ENCODE measurements around the gene NPAS2.

NPAS2 gene

DNA sequence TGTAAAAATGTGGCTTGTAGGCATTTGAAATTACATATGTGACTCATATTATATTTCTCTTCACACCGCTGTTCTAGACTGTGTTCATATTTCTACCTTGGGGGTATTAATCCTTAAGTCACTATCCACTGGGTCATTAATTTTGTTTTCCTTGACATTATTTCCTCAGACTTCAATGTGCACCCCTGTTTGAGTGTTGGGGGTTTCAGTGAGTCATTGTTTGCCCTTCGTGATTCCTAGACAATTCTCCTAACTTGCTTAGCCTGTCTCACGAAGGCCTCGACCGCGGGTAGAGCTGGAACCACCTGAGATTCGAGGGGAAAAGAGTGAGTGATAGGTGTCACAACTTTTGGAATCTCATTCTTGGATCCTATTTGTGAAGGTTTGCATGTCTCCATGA, 35.1 kb downstream of the NPAS2 start:
- no peak for DNase-seq (ENCODE audit: low spot score)

DNA sequence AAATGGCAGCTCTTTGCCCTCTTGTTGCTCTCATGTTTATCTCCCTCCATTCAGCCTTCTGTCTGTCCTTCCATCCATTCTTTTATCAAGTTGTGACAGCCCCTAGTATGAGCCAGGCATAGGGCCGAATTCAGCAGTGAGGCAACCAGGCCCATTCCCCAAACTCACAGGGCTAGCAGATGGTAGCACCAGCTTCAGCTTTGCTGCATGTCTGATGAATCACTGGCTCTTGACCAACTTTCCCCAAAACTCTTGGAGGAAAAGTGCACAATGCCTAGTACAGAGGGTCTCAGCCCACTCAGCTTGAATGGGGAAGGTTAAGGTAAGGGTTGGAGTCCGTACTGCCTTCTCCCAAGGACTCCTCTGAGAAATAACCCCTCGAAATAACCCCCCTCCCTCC, 35.7 kb downstream of the NPAS2 start:
- DNase-seq (ENCODE audit: low spot score), result no peak

DNA sequence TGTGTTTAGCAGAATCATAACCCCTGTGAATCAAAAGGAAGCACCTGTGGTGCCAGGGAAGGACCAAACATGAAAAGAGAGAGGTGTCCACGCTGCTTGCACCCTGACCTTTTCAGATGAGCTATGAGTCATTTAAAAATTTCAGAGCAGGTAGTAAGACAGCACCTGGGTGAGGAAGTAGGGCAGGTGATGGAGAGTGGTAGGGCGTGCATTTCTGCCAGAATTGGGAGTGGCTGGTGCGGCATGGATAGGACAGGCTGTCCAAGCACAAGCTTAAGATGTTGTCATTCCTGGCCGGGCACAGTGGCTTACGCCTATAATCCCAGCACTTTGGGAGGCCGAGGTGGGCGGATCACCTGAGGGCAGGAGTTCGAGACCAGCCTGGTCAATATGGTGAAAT, 36.8 kb downstream of the NPAS2 start:
- no peak for DNase-seq (ENCODE audit: low spot score)

DNA sequence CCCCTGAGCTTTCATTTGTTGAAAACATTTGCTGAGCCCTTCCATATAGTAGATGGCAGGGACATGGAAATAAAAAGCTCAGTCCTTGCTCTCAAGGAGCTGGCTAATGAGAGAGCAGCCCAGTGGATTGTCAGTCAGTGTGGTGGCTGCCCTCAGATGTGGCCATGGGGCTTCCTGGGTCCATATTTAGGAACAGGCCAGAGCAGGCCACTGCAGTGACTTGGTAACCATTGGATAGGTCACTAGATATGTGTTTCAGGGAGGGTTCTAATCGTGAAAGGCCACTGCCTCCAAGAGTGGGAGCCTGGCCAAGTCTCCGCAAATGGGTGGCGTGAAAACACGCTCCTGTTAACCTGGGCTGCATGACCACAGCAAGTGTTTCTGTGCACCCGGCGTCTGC, 37.4 kb downstream of the NPAS2 start:
- DNase-seq (ENCODE audit: low spot score), result no peak

DNA sequence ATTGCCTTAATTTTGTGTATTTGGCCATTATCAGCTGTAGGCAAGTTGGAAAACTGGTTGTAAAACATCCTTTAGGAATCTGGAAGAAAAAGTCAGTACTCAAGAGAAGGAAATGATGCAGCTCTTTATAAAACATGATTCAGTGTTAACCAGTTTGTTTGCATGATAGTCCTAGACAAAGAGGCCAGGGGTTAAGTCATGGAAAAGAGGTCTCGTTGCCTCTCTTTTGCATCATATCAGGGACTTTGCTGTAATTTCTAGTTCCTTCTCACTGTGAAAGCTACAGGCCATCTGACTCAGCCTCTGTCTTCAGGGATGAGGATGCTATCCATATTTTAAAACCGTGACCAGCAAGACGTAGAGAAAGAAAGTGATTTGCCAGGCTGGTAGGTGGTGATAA, 38.0 kb downstream of the NPAS2 start:
- DNase-seq (ENCODE audit: low spot score), result no peak

DNA sequence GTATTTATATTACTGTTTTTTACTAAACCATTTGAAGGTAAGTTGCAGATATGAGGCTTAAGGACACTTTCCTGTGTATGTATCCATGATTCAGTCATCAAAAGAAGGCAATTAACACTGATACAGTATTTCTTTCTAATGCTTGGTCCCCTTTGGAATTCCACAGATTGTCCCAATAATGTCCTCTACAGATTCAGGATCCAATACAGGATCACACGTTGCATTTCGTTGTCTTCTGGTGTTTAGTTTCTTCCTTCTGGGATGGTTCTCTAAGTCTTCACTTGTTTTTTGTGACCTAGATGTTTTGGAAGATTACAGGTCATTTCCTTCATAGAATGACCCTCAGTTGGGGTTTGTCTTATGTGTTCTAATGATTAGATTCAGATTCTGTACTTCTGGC, 40.0 kb downstream of the NPAS2 start:
- no peak for DNase-seq (ENCODE audit: low spot score)

DNA sequence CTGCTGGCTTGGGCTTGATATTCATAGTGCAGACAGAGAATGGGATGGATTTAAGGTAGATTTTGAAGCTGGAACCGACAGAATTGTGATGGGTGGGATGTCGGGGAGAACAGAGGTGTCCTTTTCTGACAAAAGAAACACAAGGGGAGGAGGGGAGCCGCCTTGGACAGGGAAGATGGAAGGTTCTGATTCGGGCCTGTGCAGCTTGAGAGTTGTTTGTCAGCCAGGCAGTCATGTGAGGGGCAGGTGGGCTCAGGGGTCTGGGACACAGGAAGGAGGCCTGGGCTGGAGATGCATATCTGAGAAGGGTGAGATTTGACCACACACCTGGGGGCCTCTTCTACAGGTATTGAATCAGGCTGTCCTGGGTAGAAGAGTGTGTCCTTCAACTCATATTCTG, 41.4 kb downstream of the NPAS2 start:
- DNase-seq (ENCODE audit: low spot score), result no peak

DNA sequence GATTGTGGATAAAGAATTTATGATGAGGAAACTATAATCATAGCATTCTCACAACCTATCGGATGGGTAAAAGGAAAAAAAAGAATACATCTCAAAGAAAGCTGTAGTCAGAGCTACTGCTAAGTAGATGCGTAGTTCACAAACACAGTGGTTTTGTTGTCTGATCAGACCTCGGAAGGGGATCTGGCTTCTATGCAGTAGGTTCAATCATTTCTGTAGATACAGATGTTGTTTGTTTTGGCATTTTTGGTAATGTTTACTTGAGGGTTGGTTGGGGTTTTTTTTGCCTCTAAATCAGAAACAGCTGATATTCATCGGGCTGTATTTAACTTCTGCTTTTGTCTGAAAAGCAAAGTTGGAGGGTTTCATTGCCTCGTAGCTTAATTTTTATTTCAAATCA, 42.1 kb downstream of the NPAS2 start:
- no peak for DNase-seq (ENCODE audit: low spot score)

DNA sequence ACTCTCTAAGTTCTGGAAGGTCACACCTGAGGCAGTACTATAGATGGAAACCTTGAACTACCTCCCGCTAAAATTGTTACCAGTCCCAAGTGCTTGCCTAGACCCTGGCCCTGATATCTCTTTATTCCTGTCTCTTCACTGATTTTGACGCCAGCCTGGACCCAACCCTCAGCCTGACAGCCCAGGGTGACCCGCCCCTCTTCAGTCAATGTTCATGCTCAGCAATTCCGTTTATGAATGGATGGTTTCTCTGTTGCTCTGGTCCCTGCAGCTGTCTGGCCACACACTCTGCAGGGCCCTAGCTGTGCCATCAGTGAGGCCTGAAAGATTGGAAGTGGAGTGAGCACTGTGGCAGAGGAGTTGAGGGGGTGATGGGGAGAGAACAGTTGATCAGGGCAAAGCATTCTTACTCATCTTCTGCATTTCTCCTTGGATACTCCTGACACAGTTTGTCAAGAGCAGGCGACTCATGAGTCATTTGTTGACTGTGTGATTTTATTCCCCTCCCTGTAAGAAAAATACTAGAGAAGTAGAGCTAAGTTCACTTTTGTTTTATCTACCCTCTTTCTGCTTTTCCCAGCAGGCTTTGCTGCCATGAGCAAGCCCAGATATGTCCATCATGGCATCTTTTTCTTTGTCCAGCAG, 46.0 kb downstream of the NPAS2 start:
- DNase-seq (ENCODE audit: low spot score), result no peak

DNA sequence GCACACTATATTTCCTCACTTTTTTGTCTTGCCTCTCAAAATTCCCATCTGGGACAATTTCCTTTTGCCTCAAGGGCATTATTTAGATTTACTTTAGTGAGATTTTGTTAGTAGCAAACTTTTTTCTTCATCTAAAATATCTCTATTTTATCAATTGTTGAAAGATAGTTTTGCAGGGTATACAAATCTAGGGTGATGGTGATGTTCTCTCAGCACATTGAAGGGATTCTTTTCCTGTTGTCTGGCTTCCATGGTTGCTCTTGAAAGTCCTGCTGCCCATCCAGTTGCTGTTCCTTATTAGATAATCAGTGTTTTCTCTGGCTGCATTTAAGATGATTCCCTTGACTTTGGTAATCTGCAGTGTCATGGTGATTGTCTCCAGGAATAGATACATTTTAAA, 48.1 kb downstream of the NPAS2 start:
- no peak for DNase-seq (ENCODE audit: low spot score)

DNA sequence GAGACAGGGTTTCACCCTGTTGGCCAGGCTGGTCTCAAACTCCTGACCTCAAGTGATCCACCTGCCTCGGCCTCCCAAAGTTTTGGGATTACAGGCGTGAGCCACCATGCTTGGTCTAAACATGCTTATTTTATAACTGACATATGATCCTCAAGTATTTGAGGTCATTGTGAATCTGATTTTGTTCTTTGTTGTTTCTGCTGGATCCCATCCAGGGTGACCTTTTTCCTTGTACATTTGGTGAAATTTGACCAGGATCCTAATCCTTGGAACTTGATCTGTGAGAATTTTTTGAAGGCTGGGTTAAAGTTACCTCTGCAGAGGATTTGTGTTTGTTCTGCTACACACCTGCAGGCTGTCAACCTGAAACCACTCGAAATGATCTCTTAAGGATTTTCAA, 49.2 kb downstream of the NPAS2 start:
- no peak for DNase-seq (ENCODE audit: low spot score)

DNA sequence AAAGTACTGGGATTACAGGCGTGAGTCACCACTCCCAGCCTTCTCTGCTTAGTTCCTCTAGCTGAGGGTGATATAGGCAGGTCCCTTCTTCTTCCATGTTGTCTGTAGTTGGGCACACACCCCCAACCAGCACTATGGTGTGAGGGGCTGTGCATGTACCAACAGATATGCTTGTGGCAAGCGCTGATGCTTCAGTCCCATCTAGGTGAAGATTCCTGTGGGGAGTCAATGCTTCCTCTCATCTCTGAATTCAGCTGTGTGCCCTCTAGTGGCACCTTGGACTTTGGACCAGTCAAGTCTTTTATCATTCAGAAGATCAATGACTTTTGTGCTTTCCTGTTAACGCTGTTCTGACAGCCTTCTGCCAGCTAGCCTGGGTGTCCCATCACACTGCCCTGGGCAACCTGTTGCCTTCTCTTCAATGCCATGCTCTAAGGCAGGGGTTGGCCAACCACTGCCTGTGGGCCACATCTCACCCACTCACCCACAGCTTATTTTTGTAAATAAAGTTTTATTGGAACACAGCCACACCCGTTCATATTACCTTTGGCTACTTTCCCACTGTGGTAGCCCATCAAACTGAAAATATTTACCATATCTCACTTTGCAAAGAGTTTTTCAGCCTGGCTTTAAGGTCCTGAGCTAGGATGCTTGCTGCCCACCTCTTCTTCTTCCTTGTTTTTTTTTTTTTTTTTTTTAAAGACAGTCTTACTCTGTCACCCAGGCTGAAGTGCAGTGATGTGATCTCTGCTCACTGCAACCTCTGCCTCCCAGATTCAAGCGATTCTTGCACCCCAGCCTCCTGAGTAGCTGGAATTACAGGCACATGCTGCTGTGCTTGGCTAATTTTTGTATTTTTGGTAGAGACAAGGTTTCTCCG, 51.0 kb downstream of the NPAS2 start:
- no peak for DNase-seq (ENCODE audit: low spot score)

DNA sequence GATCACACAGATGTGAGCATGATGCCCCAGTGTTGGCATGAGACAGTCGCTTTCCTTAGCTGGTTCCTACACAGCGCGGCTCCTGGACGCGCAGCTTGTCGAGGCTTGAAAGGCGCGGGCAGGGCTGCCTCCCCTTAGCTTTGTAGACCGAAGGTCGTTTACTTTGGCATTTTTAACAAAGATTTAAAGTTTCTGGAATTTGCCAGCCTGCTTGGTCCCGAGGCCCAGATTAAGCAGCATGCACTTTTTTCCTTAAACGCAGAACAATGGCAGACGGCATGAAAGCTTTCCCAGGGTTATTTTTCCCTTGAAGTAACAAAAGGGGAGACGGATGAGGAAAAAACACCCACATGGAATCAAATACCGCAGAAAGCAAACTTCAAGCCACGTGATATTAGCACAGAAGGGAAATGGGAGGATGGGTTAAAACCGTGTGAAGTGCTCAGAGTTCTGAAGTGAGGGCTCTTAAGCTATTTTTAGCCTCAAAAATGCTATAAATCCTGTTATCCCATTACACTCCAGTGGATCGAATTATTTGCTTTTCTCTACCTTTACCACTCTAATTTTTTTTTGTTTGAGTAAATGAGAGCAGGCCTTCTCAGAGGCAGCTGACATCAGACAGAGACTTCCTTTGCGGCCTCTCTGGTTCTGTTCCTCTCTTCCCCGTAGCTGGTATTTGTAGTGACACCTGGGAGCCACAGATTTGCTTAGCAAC, 55.7 kb downstream of the NPAS2 start:
- DNase-seq (ENCODE audit: low spot score), result no peak

DNA sequence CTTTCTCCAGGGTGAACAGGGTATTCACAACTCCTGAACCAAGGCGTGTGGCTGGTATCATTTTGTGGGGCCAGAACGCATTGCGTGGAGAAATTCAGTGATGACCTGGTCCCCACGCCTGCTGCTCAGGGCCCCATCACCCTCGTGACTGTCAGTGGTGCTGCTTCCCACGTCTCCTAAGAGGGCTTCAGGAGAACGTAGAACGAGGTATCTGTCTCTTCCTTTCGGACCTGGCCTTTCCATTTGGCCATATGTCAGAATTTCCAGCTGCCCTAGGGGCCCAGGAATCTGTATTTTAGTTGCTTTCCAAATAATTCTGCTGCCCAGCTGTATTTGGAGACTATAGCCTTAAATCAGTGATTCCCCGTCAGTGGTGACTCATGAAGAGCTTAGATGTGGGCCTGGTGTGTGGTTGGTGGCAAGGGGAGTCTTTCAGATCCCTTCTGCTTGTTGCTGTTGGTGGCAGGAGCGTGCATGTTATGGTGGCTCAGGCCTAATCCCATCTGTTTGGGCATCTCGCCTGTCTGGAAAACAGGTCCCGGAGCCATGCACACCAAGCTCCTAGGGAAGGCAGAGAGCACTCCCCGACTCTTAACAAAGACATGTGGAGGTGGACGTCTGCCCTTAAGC, 56.4 kb downstream of the NPAS2 start:
- no peak for DNase-seq (ENCODE audit: low spot score)

DNA sequence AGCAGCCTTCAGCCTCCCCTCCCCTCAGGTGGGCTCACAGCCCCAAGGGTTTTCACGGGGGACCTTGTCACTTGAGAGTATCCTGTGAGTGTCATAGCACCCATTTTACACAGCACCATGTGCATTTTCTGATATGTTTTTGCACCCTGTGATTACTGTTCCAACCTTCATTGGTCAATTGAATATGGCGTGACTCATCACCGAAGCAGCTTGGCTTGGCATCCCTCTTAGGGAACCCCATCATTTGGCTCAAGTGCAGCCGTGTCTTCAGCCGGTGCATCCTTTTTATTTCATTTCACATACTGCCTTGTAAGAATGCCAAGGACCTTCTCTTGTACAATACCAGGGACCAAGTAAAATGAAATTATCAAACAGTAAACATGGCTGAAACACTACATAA, 57.6 kb downstream of the NPAS2 start:
- no peak for DNase-seq (ENCODE audit: low spot score)

DNA sequence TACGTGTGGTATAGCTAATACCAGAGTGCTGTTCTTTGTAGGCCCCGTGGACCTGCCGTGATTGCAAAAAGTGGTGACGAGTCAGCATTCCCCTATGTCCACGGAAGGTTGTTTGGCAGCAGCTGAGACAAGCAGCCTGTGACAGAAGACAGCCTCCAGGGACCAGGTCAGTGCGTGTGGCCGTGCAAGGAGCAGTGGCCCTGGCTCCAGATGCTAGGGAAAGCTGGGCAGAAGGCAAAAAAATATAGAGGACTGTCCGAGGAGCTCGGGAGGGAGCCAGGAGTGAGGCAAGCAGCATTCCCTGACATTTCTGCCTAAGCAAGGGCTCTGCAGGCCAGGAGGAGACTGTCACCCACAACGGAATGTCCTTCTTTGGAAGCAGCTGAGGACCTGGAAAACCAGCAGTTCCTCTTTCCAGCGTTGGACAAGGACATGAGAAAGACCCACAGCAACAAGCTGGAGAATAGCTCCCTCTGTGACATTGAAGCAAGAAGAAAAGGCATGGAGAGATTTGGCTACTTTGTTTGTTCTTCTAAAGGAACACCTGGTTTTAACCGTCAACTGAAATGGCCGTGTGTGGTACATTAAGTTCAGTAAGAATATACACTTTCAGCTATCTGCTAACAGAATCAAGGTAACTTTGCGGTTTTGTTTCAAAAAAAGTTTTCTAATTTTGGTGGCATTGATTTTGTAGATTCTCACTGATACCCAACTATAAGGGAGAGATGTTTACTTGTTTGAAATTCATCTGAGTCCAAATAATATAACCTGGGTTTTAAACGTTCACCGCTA, 58.3 kb downstream of the NPAS2 start:
- no peak for DNase-seq (ENCODE audit: low spot score)

DNA sequence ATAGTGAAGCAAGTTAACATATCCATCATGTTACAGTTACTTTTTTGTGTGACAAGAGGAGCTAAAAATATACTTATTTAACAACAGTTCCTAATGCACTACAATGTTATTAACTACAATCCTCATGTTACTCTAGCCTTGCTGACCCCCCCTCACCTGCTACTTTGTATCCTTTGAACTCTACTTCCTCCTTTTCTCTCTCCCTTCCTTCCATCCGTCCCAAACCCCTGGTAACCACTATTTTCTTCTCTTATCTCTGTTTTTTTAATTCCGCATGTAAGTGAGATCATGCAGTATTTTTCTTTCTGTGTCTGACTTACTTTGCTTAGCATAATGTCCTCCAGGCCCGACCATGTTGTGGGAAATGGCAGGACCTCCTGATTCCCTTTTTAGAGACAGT, 59.4 kb downstream of the NPAS2 start:
- no peak for DNase-seq (ENCODE audit: low spot score)

DNA sequence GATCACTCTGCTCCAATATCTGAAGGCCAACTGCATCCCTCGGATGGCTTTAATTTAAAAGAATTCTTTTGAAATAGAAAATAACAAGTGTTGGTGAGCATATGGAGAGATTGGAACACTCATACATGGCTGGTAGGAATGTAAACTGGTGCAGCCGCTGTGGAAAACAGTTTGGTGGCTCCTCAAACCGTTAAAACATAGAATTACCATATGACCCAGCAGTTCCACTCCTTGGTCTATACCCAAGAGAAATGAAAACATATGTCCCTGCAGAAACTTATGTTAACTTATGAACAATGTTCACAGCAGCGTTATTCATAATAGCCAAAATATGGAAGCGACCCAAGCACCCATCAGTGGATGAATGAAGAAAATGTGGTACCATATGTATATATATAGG, 60.1 kb downstream of the NPAS2 start:
- DNase-seq (ENCODE audit: low spot score), result no peak

DNA sequence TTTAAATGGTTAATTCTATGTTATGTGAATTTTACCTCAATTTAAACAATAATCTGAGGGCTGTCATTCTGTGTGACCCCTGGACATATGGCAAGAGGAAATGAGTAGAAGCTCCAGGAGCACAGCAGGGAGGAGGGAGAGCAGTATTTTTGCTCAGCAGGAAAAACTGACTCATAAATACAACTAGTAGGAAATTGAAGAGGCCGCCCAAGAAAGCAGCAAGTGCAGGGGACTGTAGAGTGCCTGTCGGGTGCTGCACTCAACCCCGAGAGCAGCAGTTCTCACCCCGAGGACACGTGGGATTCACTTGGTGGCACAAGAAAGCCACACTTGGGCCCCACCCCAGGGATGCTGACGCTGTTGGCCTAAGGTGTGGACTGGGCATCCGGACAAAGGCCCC, 60.8 kb downstream of the NPAS2 start:
- DNase-seq (ENCODE audit: low spot score), result no peak

DNA sequence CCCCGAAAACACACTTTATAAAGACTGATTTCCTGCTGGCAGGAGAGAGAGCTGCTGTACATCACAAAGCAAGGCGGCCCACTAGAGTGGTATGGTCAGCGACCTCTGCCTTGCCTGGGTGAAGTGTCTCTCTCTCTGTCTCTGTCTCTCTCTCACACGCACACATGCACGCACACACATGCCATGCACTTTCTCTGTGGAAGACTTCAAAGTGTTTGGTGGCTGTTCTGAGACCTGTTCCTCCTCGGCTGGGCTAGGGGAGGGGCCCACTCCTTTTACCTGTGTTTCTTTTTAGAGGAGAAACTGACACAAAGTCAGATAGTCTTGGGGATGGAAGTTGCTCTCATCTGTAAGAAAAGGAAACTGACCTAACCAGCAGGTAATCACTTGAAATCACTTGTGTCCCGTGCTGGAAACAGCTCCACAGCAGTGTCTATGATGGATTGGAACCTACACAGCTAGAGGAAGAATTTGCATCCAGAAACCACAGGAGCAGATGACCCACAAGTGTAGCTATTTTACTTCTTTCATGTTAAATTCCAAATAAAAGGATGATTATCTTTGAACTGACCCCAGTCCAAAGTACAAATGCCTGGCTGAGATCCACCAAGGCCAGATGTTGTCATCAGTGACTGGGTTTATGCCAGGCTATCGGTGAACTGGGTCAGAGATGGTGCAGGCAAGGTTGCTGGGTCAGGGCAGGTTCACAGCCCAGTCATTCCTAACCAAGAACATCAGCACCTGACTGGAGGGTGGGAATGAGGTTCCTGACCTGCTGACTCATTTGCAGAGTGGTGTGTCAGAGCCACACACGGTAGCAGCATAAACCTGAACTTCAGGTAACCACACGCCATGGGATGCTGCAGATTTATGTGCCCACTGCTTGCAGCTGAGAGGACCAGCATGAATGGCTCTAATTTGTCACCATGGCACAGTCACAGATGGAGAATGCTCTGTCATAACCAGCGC, 63.0 kb downstream of the NPAS2 start:
- no peak for DNase-seq (ENCODE audit: low spot score)

DNA sequence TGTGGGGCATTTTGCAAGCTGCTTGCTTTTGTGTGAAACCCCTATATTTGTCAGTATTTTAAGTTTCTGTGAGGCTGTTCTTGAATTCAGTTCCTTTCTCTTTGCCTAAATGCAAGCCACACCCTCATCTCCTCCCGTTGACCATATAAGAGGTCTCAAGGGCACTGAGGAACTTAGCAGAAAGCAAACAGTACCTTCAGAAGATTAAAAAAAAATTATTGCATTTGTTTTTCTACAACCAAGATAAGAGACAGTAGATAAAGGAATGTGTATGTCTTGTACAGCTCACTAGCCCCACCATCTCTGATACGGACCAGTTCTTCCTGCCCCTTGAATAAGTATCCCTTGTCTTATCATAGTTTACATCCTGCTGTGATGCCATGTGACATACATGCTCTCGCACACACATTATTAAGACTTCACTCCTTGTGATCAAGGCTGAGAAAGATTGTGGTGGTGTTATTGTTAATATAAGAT, 64.2 kb downstream of the NPAS2 start:
- DNase-seq (ENCODE audit: low spot score), result no peak

All from iPS-NIHi11 (cell line).